GM12865 (cell line): ENCODE data around the gene SRF.

Experiments used
- DNase-seq: peaks from one replicate; pipeline ENCODE4 v3.0.0; 2010; ENCODE audit warnings: low read depth
- H3K4me3 ChIP-seq: 2 replicates; pipeline ENCODE4 v1.5.1; 2011; ENCODE audit warnings: mild to moderate bottlenecking, low read depth, low read length, control low read depth
- CTCF ChIP-seq: IDR thresholded peaks from 2 replicates; pipeline ENCODE4 v1.5.1; 2011; ENCODE audit warnings: low read length, control low read depth, low read depth, inconsistent platforms; ENCODE audit not compliant: insufficient read depth; ENCODE audit errors: missing control alignments

SRF gene

DNA sequence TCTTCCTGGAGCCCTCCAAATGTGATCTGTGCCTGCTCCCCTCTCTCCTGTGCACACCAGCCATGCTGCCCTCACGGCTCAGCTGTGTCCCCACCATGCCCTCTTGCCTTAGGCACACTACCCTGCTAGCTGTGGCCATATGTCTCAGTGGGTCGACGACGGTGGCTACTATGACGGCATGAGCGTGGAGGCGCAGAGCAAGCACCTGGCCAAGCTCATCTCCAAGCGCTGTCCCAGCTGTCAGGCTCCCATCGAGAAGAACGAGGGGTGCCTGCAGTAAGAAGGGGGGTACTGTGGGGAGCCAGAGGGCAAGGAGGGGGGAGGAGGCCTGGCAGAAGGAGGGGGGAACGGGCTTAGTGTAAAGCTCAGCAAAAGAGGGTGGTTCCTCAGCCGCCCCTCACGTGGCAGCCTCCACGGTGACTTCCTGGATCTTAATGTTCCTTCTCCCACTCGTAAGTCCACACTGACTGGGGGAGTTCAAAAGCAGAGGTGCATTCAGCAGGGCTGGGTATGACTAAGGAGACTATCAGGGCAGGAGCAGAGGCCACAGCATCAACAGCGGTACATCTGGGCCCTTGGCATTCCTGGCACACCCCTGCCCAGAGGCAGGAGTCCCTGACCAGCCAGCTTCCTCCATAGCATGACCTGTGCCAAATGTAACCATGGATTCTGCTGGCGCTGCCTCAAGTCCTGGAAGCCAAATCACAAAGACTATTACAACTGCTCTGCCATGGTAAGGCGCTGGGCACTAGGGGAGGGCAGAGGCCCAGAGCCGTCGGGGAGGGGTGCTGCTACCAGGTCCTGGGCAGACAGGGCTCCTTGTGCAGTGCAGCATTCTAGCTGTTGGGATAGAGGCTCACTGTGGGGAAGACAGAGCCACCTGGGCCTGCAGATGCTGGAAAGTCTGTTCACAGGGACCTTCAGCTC, 50.2 kb downstream of the SRF start:
- TF ChIP-seq CTCF, result no peak
- DNase-seq, result no peak
- H3K4me3 ChIP-seq, result no peak overlapping the region

DNA sequence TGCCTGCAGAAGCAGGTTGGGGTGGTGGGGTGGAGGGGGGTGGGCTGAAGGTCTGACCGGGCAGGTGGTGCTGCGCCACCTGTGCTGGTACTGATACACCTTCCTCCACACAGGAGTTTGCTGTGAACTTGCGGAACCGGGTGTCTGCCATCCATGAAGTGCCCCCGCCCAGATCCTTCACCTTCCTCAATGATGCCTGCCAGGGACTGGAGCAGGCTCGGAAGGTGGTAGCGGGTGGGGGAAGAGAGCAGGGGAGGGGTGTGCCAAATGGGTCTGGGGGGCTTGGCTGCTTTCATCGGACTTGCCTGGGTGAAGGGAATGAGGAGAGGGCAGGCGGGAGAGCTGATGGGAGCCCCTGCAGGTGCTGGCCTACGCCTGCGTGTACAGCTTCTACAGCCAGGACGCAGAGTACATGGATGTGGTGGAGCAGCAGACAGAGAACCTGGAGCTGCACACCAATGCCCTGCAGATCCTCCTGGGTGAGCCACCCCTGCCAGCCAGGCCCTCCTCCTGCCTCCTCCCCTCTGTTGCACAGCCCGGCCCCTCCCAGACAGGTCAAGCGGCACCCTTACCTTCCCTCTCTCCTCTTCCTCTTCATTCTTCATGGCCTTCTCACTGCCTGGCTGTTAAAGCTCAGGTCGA, 51.5 kb downstream of the SRF start:
- no peak for DNase-seq
- no peak overlapping the region for H3K4me3 ChIP-seq
- TF ChIP-seq CTCF, result no peak

DNA sequence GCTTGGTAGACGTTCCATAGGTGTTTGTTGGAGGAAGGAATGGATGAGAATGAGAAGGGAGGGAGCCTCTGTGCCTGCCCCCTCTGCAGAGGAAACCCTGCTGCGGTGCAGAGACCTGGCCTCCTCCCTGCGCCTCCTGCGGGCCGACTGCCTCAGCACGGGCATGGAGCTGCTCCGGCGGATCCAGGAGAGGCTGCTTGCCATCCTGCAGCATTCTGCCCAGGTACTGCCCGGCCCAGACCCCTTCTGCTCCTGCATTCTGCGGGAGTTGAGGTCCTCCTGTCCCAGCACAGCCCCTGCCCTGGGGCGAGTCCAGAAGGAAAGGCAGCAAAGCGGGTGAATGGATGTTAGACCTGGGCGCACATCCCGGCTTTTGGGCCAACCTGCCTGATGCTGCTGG, 52.1 kb downstream of the SRF start:
- H3K4me3 ChIP-seq, result no peak overlapping the region
- DNase-seq, result no peak
- TF ChIP-seq CTCF, result no peak

DNA sequence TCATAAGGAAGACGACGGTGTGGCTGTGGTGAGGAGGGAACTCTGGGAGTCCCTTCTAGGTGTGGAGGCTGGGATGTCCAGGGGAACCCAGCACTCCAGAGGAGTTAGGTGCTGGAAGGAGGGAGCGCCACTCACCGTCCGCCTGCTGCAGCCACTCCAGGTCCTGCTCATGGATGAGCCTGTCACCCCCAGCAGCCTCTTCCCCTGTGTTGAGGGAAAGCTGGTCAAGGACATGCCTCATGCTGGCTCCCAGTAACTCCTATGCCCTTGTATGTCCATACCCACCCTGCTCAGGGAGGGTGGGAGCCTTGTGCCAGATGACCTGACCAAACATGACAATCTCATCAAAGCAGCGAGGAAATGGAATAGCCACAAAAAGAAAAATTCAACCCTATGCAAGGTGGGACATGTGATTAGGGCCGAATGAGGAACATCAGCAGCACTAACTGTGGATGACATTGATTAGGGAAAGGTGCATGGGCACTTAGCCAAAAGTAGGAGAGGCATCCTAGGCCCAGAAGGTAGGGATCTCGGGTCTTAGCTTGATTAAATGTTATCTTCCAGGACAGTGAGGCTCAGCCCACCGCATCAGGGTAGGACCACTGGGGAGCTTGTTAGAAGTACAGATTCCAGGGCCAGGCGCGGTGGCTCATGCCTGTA, 55.3 kb downstream of the SRF start:
- H3K4me3 ChIP-seq, result no peak overlapping the region
- TF ChIP-seq CTCF, result no peak
- no peak for DNase-seq

GRCh38 chr6:43228951-43229802, 58.1 kb downstream of the SRF start, which contains the start of gene DNPH1:
Gene DNPH1, minus strand, starts transcription at chr6:43229481. Its CDS starts 25 bp downstream, at chr6:43229456.
- DNase-seq, result peak; percentile 82
- peak; percentile 86 for TF ChIP-seq CTCF
- H3K4me3 ChIP-seq, result peak within 1 kb of the TSS; percentile 63
